Activated T-helper 1 cell treated with anti-CD3 and anti-CD28 coated beads, Interleukin-12 subunit alpha, Interleukin-12 subunit beta, Interleukin-2, Interleukin-4 antibody, amounts not matched to agents 30 ng/mL and 10 ng/mL and 1 ng/mL, durations not matched to agents 14 hours and 24 hours and 36 hours (primary cell): ENCODE results near the gene FRAS1. TPM values are rescaled to one million over a fixed set of nuclear protein-coding genes. Genes with fewer than 3 reads are reported as not detected.
"Not testable (repeated sequence)": the region's sequence is repeated elsewhere in the genome, so short reads cannot be mapped to it uniquely, and the experiment has no call there.

Source experiments
- DNase-seq: peaks from one replicate; pipeline ENCODE4 v3.0.0; 2021; ENCODE audit warnings: low spot score
- H3K27ac Mint-ChIP-seq: one replicate; pipeline ENCODE4 v1.8.0; 2021; ENCODE audit warnings: mild to moderate bottlenecking, mixed read lengths
- H3K27me3 Mint-ChIP-seq: one replicate; pipeline ENCODE4 v1.8.0; 2022; ENCODE audit warnings: mild to moderate bottlenecking, moderate library complexity, mixed read lengths; ENCODE audit not compliant: insufficient read depth
- H3K36me3 Mint-ChIP-seq: one replicate; pipeline ENCODE4 v1.8.0; 2021; ENCODE audit warnings: low read depth, mixed read lengths
- H3K4me1 Mint-ChIP-seq: one replicate; pipeline ENCODE4 v1.8.0; 2021; ENCODE audit warnings: low read depth, mixed read lengths
- H3K4me3 Mint-ChIP-seq: one replicate; pipeline ENCODE4 v1.8.0; 2021; ENCODE audit warnings: mild to moderate bottlenecking, moderate library complexity, mixed read lengths
- H3K9me3 Mint-ChIP-seq: one replicate; pipeline ENCODE4 v1.8.0; 2021; ENCODE audit warnings: mixed read lengths
- intact Hi-C: fragments of 100-400 bp; cut with micrococcal nuclease; formaldehyde crosslinking; loops from one replicate; pipeline ENCODE4 v1.15.1; 2024
- total RNA-seq: library from RNA; stranded (reverse); gene quantifications from 2 replicates; pipeline ENCODE4 v1.2.3, GENCODE V29; 2022

The FRAS1 gene
- total RNA-seq, 1 donor from 2014 or later: not detected

- no peaks in the 10 kb centered on the region for H3K36me3 Mint-ChIP-seq
- H3K9me3 Mint-ChIP-seq: no peaks in the 10 kb centered on the region
- intact Hi-C loops: no loop called here
- H3K27ac Mint-ChIP-seq: no peak overlapping the region
- H3K4me3 Mint-ChIP-seq: no peak overlapping the region
- peaks cover 2% of the 10 kb centered on the region for H3K27me3 Mint-ChIP-seq
- DNase-seq: no peak
- H3K4me1 Mint-ChIP-seq: no peaks in the 10 kb centered on the region
Observed at GRCh38 chr4:78460368-78460767, 403.2 kb downstream of the FRAS1 start.

GRCh38 chr4:78464265-78464664, 407.1 kb downstream of the FRAS1 start:
- DNase-seq: no peak
- Mint-ChIP-seq H3K36me3 (no peaks in the 10 kb centered on the region), H3K9me3 (no peaks in the 10 kb centered on the region), H3K27me3 (peaks cover 2% of the 10 kb centered on the region), H3K4me1 (no peaks in the 10 kb centered on the region), H3K27ac (no peak overlapping the region), H3K4me3 (no peak overlapping the region)
- intact Hi-C loops: no loop called here

GRCh38 chr4:78467223-78467622, 410.1 kb downstream of the FRAS1 start:
- H3K27me3 Mint-ChIP-seq, H3K4me3 Mint-ChIP-seq, intact Hi-C loops, H3K27ac Mint-ChIP-seq, H3K9me3 Mint-ChIP-seq, H3K36me3 Mint-ChIP-seq, DNase-seq, H3K4me1 Mint-ChIP-seq: not testable (repeated sequence)

GRCh38 chr4:78468272-78468671, 411.1 kb downstream of the FRAS1 start:
- Mint-ChIP-seq H3K36me3 (no peaks in the 10 kb centered on the region), H3K4me3 (no peak overlapping the region), H3K27ac (no peak overlapping the region), H3K27me3 (peaks cover 5% of the 10 kb centered on the region), H3K4me1 (no peaks in the 10 kb centered on the region), H3K9me3 (no peaks in the 10 kb centered on the region)
- DNase-seq: no peak
- intact Hi-C loops: no loop called here

- no peaks in the 10 kb centered on the region for H3K36me3 Mint-ChIP-seq
- H3K4me1 Mint-ChIP-seq: no peaks in the 10 kb centered on the region
- H3K27ac Mint-ChIP-seq: no peak overlapping the region
- peaks cover 4% of the 10 kb centered on the region for H3K27me3 Mint-ChIP-seq
- H3K9me3 Mint-ChIP-seq: no peaks in the 10 kb centered on the region
- no peak for DNase-seq
- intact Hi-C loops: no loop called here
- H3K4me3 Mint-ChIP-seq: no peak overlapping the region
Observed at GRCh38 chr4:78476108-78476704, 419.1 kb downstream of the FRAS1 start.

- Mint-ChIP-seq H3K9me3 (no peaks in the 10 kb centered on the region), H3K27me3 (peaks cover 2% of the 10 kb centered on the region), H3K36me3 (no peaks in the 10 kb centered on the region), H3K4me3 (no peak overlapping the region), H3K4me1 (no peaks in the 10 kb centered on the region), H3K27ac (no peak overlapping the region)
- DNase-seq: no peak
- intact Hi-C loops: no loop called here
Observed at GRCh38 chr4:78477276-78477675, 420.2 kb downstream of the FRAS1 start.

GRCh38 chr4:78478523-78478922, 421.4 kb downstream of the FRAS1 start:
- H3K4me1 Mint-ChIP-seq: no peaks in the 10 kb centered on the region

GRCh38 chr4:78480286-78480685, 423.2 kb downstream of the FRAS1 start:
- DNase-seq: no peak
- no peak overlapping the region for H3K4me3 Mint-ChIP-seq
- H3K9me3 Mint-ChIP-seq: no peaks in the 10 kb centered on the region
- intact Hi-C loops: no loop called here
- no peaks in the 10 kb centered on the region for H3K36me3 Mint-ChIP-seq
- H3K4me1 Mint-ChIP-seq: no peaks in the 10 kb centered on the region
- H3K27ac Mint-ChIP-seq: no peak overlapping the region
- H3K27me3 Mint-ChIP-seq: peaks cover 11% of the 10 kb centered on the region

More at GRCh38 chr4:78478523-78478922, 421.4 kb downstream of the FRAS1 start:
- H3K27me3 Mint-ChIP-seq: peaks cover 4% of the 10 kb centered on the region
- H3K36me3 Mint-ChIP-seq: no peaks in the 10 kb centered on the region
- no peak for DNase-seq
- intact Hi-C loops: no loop called here
- H3K9me3 Mint-ChIP-seq: no peaks in the 10 kb centered on the region
- H3K27ac Mint-ChIP-seq: no peak overlapping the region
- H3K4me3 Mint-ChIP-seq: no peak overlapping the region

GRCh38 chr4:78481180-78481579, 424.1 kb downstream of the FRAS1 start:
- H3K4me1 Mint-ChIP-seq: no peaks in the 10 kb centered on the region
- no peaks in the 10 kb centered on the region for H3K36me3 Mint-ChIP-seq
- H3K4me3 Mint-ChIP-seq: no peak overlapping the region
- intact Hi-C loops: no loop called here
- H3K27ac Mint-ChIP-seq: no peak overlapping the region
- no peaks in the 10 kb centered on the region for H3K9me3 Mint-ChIP-seq
- peaks cover 11% of the 10 kb centered on the region for H3K27me3 Mint-ChIP-seq
- no peak for DNase-seq

- Mint-ChIP-seq H3K27me3 (peaks cover 12% of the 10 kb centered on the region), H3K27ac (no peak overlapping the region), H3K36me3 (no peaks in the 10 kb centered on the region), H3K9me3 (no peaks in the 10 kb centered on the region), H3K4me3 (no peak overlapping the region), H3K4me1 (no peaks in the 10 kb centered on the region)
- no peak for DNase-seq
- intact Hi-C loops: no loop called here
Observed at GRCh38 chr4:78482281-78482680, 425.2 kb downstream of the FRAS1 start.

GRCh38 chr4:78483811-78484210, 426.7 kb downstream of the FRAS1 start:
- peaks cover 14% of the 10 kb centered on the region for H3K27me3 Mint-ChIP-seq
- H3K4me3 Mint-ChIP-seq: no peak overlapping the region
- H3K27ac Mint-ChIP-seq: no peak overlapping the region
- H3K36me3 Mint-ChIP-seq: no peaks in the 10 kb centered on the region
- H3K4me1 Mint-ChIP-seq: no peaks in the 10 kb centered on the region
- no peak for DNase-seq
- no peaks in the 10 kb centered on the region for H3K9me3 Mint-ChIP-seq
- intact Hi-C loops: no loop called here

- intact Hi-C loops: no loop called here
- Mint-ChIP-seq H3K27ac (no peak overlapping the region), H3K27me3 (peaks cover 13% of the 10 kb centered on the region), H3K4me1 (no peaks in the 10 kb centered on the region), H3K9me3 (no peaks in the 10 kb centered on the region), H3K4me3 (no peak overlapping the region), H3K36me3 (no peaks in the 10 kb centered on the region)
- no peak for DNase-seq
Observed at GRCh38 chr4:78484574-78484973, 427.5 kb downstream of the FRAS1 start.

- H3K4me3 Mint-ChIP-seq: no peak overlapping the region
- H3K27me3 Mint-ChIP-seq: peaks cover 15% of the 10 kb centered on the region
- intact Hi-C loops: no loop called here
Observed at GRCh38 chr4:78493731-78494130, 436.6 kb downstream of the FRAS1 start.

GRCh38 chr4:78496021-78496643, 439.0 kb downstream of the FRAS1 start:
- intact Hi-C loops: no loop called here

More at GRCh38 chr4:78493731-78494130, 436.6 kb downstream of the FRAS1 start:
- DNase-seq: no peak
- Mint-ChIP-seq H3K27ac (no peak overlapping the region), H3K36me3 (no peaks in the 10 kb centered on the region), H3K4me1 (no peaks in the 10 kb centered on the region), H3K9me3 (no peaks in the 10 kb centered on the region)

More at GRCh38 chr4:78496021-78496643, 439.0 kb downstream of the FRAS1 start:
- DNase-seq: no peak
- Mint-ChIP-seq H3K36me3 (no peaks in the 10 kb centered on the region), H3K4me3 (no peak overlapping the region), H3K9me3 (no peaks in the 10 kb centered on the region), H3K27ac (no peak overlapping the region), H3K4me1 (no peaks in the 10 kb centered on the region), H3K27me3 (peaks cover 8% of the 10 kb centered on the region)
